Chondrocyte (in vitro differentiated cells): ENCODE results near the gene NRF1. TPM values are rescaled to one million over a fixed set of nuclear protein-coding genes. Genes with fewer than 3 reads are reported as not detected.

Experiments used
- DNase-seq: peaks from one replicate; pipeline ENCODE4 v3.0.0; 2021; ENCODE audit warnings: mixed read lengths, low spot score
- H3K27ac Mint-ChIP-seq: one replicate; pipeline ENCODE4 v1.8.0; 2021; ENCODE audit warnings: mild to moderate bottlenecking, moderate library complexity, mixed read lengths; ENCODE audit not compliant: unreplicated experiment
- H3K27me3 Mint-ChIP-seq: 2 replicates; pipeline ENCODE4 v1.8.0; 2021; ENCODE audit warnings: low read depth, mixed read lengths
- H3K36me3 Mint-ChIP-seq: 2 replicates; pipeline ENCODE4 v1.8.0; 2021; ENCODE audit warnings: low read depth, mixed read lengths
- H3K4me1 Mint-ChIP-seq: 2 replicates; pipeline ENCODE4 v1.8.0; 2021; ENCODE audit warnings: low read depth, mild to moderate bottlenecking, mixed read lengths
- H3K4me3 Mint-ChIP-seq: one replicate; pipeline ENCODE4 v1.8.0; 2021; ENCODE audit warnings: mild to moderate bottlenecking, moderate library complexity, mixed read lengths; ENCODE audit not compliant: unreplicated experiment
- H3K9me3 Mint-ChIP-seq: 2 replicates; pipeline ENCODE4 v1.8.0; 2021; ENCODE audit warnings: low read depth, mixed read lengths
- total RNA-seq: library from RNA; stranded (reverse); gene quantifications from 3 replicates; pipeline ENCODE4 v1.2.1, GENCODE V29; 2021
- TF ChIP-seq, protein P1 (sequence below): fragments of 200-600 bp; sonication (generic); IDR thresholded peaks from 2 replicates; pipeline ENCODE4 v1.5.0; 2021; ENCODE audit warnings: antibody characterized with exemption, mild to moderate bottlenecking, moderate library complexity

The NRF1 gene
- total RNA-seq, 1 donor from 2014 or later = 13.3 TPM

DNA sequence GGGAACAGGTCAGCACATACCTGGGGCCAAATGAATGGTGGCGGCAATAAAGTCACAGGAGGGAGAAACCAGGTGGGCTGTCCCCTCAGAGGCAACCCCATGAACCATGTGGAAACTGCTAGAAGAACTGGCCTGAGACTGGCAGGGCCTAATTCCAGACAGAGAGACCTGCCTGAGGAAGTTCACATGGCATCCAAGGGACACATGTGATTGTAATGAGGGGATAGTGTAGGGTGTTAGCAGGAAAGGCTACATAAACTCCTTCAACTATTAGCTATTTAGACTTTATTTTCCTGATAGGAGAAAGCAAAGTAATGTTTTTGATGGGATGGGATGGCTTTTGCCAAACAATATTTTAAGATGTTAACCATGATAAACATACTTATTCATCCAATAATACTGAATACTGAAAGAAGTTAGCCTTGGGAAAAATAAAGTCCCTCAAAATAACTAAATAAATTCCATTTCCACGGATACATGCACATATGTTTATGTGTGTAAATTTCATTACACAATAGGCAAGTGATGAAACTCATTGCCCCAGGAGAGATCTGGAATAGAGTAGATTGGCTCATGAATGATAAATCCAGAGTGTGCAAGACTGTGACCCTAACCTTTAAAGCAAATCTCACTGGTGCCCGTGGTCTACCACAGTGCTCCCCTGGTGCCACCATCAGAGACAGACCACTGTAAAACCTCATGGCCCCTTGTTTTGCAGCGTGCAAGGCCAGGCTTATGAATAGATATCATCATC lies 137.0 kb downstream of the NRF1 start:
- Mint-ChIP-seq H3K9me3 (no peaks in the 10 kb centered on the region), H3K4me1 (no peaks in the 10 kb centered on the region), H3K4me3 (no peak overlapping the region), H3K27me3 (no peaks in the 10 kb centered on the region), H3K27ac (no peak overlapping the region), H3K36me3 (peaks cover 9% of the 10 kb centered on the region)
- TF ChIP-seq, protein P1, sequence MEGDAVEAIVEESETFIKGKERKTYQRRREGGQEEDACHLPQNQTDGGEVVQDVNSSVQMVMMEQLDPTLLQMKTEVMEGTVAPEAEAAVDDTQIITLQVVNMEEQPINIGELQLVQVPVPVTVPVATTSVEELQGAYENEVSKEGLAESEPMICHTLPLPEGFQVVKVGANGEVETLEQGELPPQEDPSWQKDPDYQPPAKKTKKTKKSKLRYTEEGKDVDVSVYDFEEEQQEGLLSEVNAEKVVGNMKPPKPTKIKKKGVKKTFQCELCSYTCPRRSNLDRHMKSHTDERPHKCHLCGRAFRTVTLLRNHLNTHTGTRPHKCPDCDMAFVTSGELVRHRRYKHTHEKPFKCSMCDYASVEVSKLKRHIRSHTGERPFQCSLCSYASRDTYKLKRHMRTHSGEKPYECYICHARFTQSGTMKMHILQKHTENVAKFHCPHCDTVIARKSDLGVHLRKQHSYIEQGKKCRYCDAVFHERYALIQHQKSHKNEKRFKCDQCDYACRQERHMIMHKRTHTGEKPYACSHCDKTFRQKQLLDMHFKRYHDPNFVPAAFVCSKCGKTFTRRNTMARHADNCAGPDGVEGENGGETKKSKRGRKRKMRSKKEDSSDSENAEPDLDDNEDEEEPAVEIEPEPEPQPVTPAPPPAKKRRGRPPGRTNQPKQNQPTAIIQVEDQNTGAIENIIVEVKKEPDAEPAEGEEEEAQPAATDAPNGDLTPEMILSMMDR = no peak
- no peak for DNase-seq

DNA sequence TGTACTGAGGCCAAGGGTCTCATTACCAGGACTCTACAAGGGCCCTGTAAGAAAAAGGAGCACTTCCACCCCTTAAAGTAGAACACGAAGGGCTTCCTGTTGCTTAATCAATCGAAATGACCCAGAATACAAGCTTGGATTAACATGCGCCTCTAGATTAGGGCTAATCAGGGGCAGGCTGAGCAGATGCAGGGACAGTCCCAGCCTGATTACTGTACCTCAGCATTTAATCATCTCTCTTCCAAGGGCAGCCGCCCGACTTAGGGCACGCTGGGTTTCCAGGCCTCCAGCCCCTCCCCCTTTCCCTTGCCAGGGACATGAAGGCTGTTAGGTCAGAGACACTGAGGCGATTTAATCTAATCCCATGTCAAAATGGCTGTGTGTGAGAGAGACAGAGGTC lies 138.6 kb downstream of the NRF1 start:
- Mint-ChIP-seq H3K27ac (no peak overlapping the region), H3K4me3 (no peak overlapping the region), H3K4me1 (no peaks in the 10 kb centered on the region), H3K9me3 (no peaks in the 10 kb centered on the region), H3K27me3 (no peaks in the 10 kb centered on the region), H3K36me3 (peaks cover 7% of the 10 kb centered on the region)
- DNase-seq = no peak
- TF ChIP-seq, protein P1 = no peak

DNA sequence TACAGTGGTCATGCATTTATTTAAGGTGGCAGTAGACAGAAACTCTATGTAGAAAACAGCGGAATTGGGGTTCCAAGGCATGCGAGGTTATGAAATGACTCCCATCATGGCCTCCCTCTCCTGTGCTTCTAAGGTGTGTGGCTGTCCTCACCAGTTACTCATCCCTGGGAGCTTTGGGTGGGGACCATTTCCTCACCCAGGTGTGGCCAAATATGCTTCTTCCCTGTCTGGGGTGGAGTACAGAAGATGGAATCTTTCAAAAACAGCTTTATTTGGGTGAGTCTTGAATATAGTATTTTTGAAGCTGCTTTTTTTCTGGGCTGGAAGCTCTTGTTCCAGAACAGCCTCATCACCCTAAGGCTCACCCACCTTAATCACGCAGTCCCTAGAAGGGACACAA lies 139.0 kb downstream of the NRF1 start:
- Mint-ChIP-seq H3K27ac (no peak overlapping the region), H3K4me1 (no peaks in the 10 kb centered on the region), H3K9me3 (no peaks in the 10 kb centered on the region), H3K36me3 (peaks cover 7% of the 10 kb centered on the region), H3K4me3 (no peak overlapping the region), H3K27me3 (no peaks in the 10 kb centered on the region)
- no peak for DNase-seq
- TF ChIP-seq, protein P1 = no peak

DNA sequence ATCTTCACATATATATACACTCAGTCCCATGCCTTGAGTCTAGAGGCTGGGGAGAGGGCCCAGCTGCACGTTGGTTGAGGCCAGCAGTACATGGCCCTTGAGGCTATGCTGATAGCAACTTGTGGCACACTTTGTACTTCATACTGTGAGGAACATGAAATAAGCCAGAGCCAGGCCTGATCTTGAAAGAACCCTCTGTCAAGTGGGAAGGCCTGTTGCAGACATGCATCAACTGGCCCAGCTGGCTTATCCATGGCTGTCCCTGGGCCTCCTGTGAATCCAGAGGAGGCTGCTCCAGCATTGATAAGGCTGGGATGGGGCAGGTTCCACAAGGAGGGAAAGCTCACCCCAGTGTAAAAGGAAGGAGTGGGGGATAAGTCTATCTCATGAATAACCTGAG lies 140.4 kb downstream of the NRF1 start:
- TF ChIP-seq, protein P1 = no peak
- no peak for DNase-seq
- H3K9me3 Mint-ChIP-seq = no peaks in the 10 kb centered on the region
- H3K4me3 Mint-ChIP-seq = no peak overlapping the region
- H3K4me1 Mint-ChIP-seq = no peaks in the 10 kb centered on the region
- H3K27ac Mint-ChIP-seq = no peak overlapping the region
- no peaks in the 10 kb centered on the region for H3K27me3 Mint-ChIP-seq
- H3K36me3 Mint-ChIP-seq = peaks cover 12% of the 10 kb centered on the region

DNA sequence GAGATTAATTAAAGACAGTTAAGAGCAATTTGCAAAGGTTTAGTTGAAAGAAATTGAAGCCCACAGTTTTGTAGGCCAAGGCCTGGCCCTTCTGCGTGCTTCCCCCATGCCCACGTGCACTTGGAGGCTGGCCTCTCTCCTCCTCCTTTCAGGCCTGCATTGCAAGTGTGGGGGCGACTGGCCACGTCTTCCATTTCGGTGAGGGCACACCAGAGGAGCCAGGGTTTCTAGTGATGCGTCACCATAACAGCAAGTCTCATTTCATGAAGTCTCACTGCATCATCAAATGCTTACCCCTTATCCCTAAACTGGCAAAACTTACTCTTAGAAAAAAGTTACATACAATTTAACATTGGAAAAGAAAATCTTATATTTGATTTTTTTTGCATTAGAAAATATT lies 141.2 kb downstream of the NRF1 start:
- H3K27me3 Mint-ChIP-seq = no peaks in the 10 kb centered on the region

More for the DNA sequence above, 141.2 kb downstream of the NRF1 start:
- Mint-ChIP-seq H3K4me1 (no peaks in the 10 kb centered on the region), H3K9me3 (no peaks in the 10 kb centered on the region), H3K4me3 (no peak overlapping the region), H3K27ac (no peak overlapping the region), H3K36me3 (peaks cover 16% of the 10 kb centered on the region)
- no peak for DNase-seq
- TF ChIP-seq, protein P1 = no peak
